CD4-positive, CD25-positive, alpha-beta regulatory T cell (primary cell): Measurements from ENCODE around the gene HPSE2. TPM values are rescaled to one million over a fixed set of nuclear protein-coding genes. Genes with fewer than 3 reads are reported as not detected.

ENCODE experiments used
- ATAC-seq, 2 donors: fragments of 150-1000 bp; cut with Tn5 transposase; one replicate each; pipeline ENCODE4 v1.10.0; 2021; ENCODE audit warnings: low read depth in 2 of 2, moderate number of reproducible peaks in 2 of 2, moderate library complexity in 1 of 2
- DNase-seq, 3 donors: peaks; one replicate each; pipeline versions ENCODE4 v3.0.0 to v3.0.0-alpha.2; 2012 to 2022; ENCODE audit warnings: mixed read lengths in 1 of 3
- H3K27ac ChIP-seq: one replicate; pipeline ENCODE4 v1.7.0; 2013; ENCODE audit warnings: mild to moderate bottlenecking, low read length; ENCODE audit not compliant: insufficient read depth, poor library complexity, severe bottlenecking
- H3K27me3 ChIP-seq: one replicate; pipeline ENCODE4 v1.7.0; 2013; ENCODE audit warnings: low read length; ENCODE audit not compliant: control insufficient read depth, insufficient read depth
- H3K36me3 ChIP-seq: one replicate; pipeline ENCODE4 v1.7.0; 2013; ENCODE audit warnings: mild to moderate bottlenecking, low read length, moderate library complexity; ENCODE audit not compliant: control insufficient read depth, insufficient read depth
- H3K4me1 ChIP-seq: 2 replicates; pipeline ENCODE4 v1.7.0; 2013; ENCODE audit warnings: mild to moderate bottlenecking, low read length; ENCODE audit not compliant: insufficient read depth, control insufficient read depth, poor library complexity, severe bottlenecking
- H3K4me3 ChIP-seq: one replicate; pipeline ENCODE4 v1.7.0; 2013; ENCODE audit warnings: low read depth, mild to moderate bottlenecking, low read length, moderate library complexity
- H3K9me3 ChIP-seq, 2 experiments: 1 replicate in 1 of 2; 2 replicates in 1 of 2; pipeline ENCODE4 v1.7.0; 2013; ENCODE audit warnings: low read length in 2 of 2, mild to moderate bottlenecking in 1 of 2, moderate library complexity in 1 of 2; ENCODE audit not compliant: control insufficient read depth in 2 of 2
- H3K27ac Mint-ChIP-seq, 3 donors: one replicate each; pipeline ENCODE4 v1.8.0; 2020 to 2022; ENCODE audit warnings: mild to moderate bottlenecking in 3 of 3, mixed read lengths in 3 of 3, moderate library complexity in 2 of 3
- H3K27me3 Mint-ChIP-seq: one replicate; pipeline ENCODE4 v1.8.0; 2022; ENCODE audit warnings: mild to moderate bottlenecking, mixed read lengths
- H3K36me3 Mint-ChIP-seq: one replicate; pipeline ENCODE4 v1.8.0; 2020; ENCODE audit warnings: mixed read lengths
- H3K4me1 Mint-ChIP-seq, 4 donors: one replicate each; pipeline ENCODE4 v1.8.0; 2020 to 2022; ENCODE audit warnings: mixed read lengths in 4 of 4, mild to moderate bottlenecking in 1 of 4
- H3K4me3 Mint-ChIP-seq, 4 donors: one replicate each; pipeline ENCODE4 v1.8.0; 2020 to 2022; ENCODE audit warnings: mild to moderate bottlenecking in 4 of 4, mixed read lengths in 4 of 4, moderate library complexity in 3 of 4
- H3K9me3 Mint-ChIP-seq, 7 donors: one replicate each; pipeline ENCODE4 v1.8.0; 2020 to 2022; ENCODE audit warnings: mixed read lengths in 7 of 7, mild to moderate bottlenecking in 3 of 7, moderate library complexity in 2 of 7
- polyA plus RNA-seq, 4 donors: library from polyadenylated mRNA; unstranded; fragments of 300-500 nt; fragmentation: Illumina TruSeq; gene quantifications; one replicate each; pipeline ENCODE4 v1.2.3, GENCODE V29; 2021
- total RNA-seq: library from RNA; stranded (reverse); gene quantifications from one replicate; pipeline ENCODE4 v1.2.3, GENCODE V29; 2022

The HPSE2 gene
- total and polyA plus RNA-seq, 5 donors from 2014 or later = 0.07 to 0.31 TPM; not detected in 3

- no peak overlapping the region for H3K27ac ChIP-seq
- no peak for ATAC-seq
- H3K4me1 ChIP-seq = no peaks in the 10 kb centered on the region
- no peaks in the 10 kb centered on the region for H3K4me1 Mint-ChIP-seq
- H3K9me3 ChIP-seq = no peaks in the 10 kb centered on the region
- H3K27me3 ChIP-seq = peaks cover 3% of the 10 kb centered on the region
- H3K27ac Mint-ChIP-seq = no peak overlapping the region
- H3K36me3 Mint-ChIP-seq = no peaks in the 10 kb centered on the region
- H3K4me3 Mint-ChIP-seq = no peak overlapping the region
- H3K27me3 Mint-ChIP-seq = peaks cover 4% of the 10 kb centered on the region
- DNase-seq = no peak
- H3K4me3 ChIP-seq = no peak overlapping the region
- H3K9me3 Mint-ChIP-seq = peaks cover 0 to 1% (median 0%) of the 10 kb centered on the region in 7 donors
- no peaks in the 10 kb centered on the region for H3K36me3 ChIP-seq
These were observed 593.4 kb downstream of the HPSE2 start for GRCh38 chr10:98642281-98642680.

- no peaks in the 10 kb centered on the region for H3K36me3 Mint-ChIP-seq
- no peaks in the 10 kb centered on the region for H3K4me1 ChIP-seq
- no peak overlapping the region for H3K27ac ChIP-seq
- no peak overlapping the region for H3K4me3 Mint-ChIP-seq
- H3K27me3 Mint-ChIP-seq = peaks cover 4% of the 10 kb centered on the region
- no peak overlapping the region for H3K27ac Mint-ChIP-seq
- no peaks in the 10 kb centered on the region for H3K36me3 ChIP-seq
- peaks cover 0 to 4% (median 0%) of the 10 kb centered on the region in 7 donors for H3K9me3 Mint-ChIP-seq
- no peaks in the 10 kb centered on the region for H3K9me3 ChIP-seq
- H3K4me1 Mint-ChIP-seq = no peaks in the 10 kb centered on the region
- DNase-seq (no peak), ATAC-seq (no peak)
- H3K27me3 ChIP-seq = peaks cover 3% of the 10 kb centered on the region
- H3K4me3 ChIP-seq = no peak overlapping the region
These were observed 596.7 kb downstream of the HPSE2 start for GRCh38 chr10:98638920-98639319.

DNA sequence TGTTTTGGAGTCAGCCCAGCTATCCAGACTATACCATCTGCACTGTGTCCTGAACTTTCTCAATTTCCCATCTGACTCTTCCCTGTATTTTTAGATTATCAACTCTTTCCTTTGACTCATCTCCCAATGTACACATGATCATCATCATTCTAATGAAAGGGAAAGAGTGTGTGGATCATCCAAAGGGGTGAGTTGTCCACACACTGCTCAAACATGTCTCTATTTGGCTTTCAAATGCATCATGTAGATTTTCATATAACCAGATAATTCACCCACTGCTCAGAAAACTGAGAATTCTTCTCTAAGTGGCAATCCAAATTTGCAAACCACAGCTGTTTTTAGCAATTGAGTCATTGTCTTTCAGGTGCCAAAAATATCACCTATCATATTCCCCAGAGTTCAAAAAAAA lies 598.7 kb downstream of the HPSE2 start:
- no peaks in the 10 kb centered on the region for H3K4me1 ChIP-seq
- Mint-ChIP-seq H3K36me3 (no peaks in the 10 kb centered on the region), H3K9me3 (peaks cover 0 to 4% (median 0%) of the 10 kb centered on the region in 7 donors), H3K27me3 (peaks cover 4% of the 10 kb centered on the region), H3K4me3 (no peak overlapping the region), H3K4me1 (no peaks in the 10 kb centered on the region), H3K27ac (no peak overlapping the region)
- DNase-seq = no peak
- H3K27me3 ChIP-seq = peaks cover 3% of the 10 kb centered on the region
- no peak for ATAC-seq
- H3K9me3 ChIP-seq = no peaks in the 10 kb centered on the region
- H3K27ac ChIP-seq = no peak overlapping the region
- no peak overlapping the region for H3K4me3 ChIP-seq
- H3K36me3 ChIP-seq = no peaks in the 10 kb centered on the region

GRCh38 chr10:98632456-98633150 lies 603.0 kb downstream of the HPSE2 start:
- Mint-ChIP-seq H3K9me3 (peaks cover 0 to 6% (median 1%) of the 10 kb centered on the region in 7 donors), H3K4me1 (no peaks in the 10 kb centered on the region)
- no peaks in the 10 kb centered on the region for H3K4me1 ChIP-seq

DNA sequence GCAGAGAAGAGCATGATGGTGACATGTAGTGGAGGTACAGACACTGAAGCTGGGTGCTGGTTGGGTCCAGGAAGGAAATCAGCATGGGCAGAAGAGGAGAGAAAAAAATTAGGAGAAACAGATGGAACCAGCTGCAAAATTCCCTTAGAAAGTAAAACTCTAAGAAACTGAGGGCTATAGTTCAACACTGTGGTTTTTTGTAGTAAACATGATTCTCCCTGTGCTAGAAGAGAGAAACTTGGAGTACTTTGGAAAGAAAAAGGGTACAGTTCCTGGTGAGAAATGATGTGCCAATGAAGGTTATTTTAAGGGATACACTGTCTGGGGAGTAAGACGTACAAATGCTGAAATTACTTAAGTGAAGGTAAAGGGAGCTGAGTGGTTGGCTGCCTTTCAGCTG lies 607.4 kb downstream of the HPSE2 start:
- no peak for DNase-seq
- no peaks in the 10 kb centered on the region for H3K4me1 Mint-ChIP-seq

More at GRCh38 chr10:98632456-98633150, 603.0 kb downstream of the HPSE2 start:
- Histone ChIP-seq H3K27me3 (peaks cover 3% of the 10 kb centered on the region), H3K9me3 (no peaks in the 10 kb centered on the region), H3K36me3 (no peaks in the 10 kb centered on the region), H3K4me3 (no peak overlapping the region), H3K27ac (no peak overlapping the region)
- Mint-ChIP-seq H3K27ac (no peak overlapping the region), H3K27me3 (no peaks in the 10 kb centered on the region), H3K36me3 (no peaks in the 10 kb centered on the region), H3K4me3 (no peak overlapping the region)
- no peak for DNase-seq
- no peak for ATAC-seq

DNA sequence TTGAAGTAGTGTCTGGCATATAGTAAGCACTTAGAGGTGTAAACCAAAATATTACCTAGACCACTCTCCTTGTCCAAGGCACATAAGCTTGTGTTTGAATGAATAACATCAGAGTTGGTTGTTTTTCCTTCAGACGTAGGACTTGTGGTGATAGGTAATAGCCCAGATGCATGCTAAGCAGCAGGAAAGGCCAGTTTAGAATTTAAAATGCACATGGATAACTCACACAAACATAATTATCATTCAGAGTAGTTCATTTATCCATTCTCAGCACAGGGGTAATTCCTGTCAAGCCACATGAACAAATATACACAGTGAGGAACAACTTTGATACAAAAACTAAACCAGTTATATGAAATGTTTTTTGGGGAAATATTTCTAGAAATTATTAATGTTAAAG lies 607.9 kb downstream of the HPSE2 start:
- no peak overlapping the region for H3K27ac Mint-ChIP-seq
- peaks cover 0 to 3% (median 0%) of the 10 kb centered on the region in 7 donors for H3K9me3 Mint-ChIP-seq
- ATAC-seq = no peak
- peaks cover 7% of the 10 kb centered on the region for H3K27me3 Mint-ChIP-seq
- no peaks in the 10 kb centered on the region for H3K36me3 Mint-ChIP-seq
- Histone ChIP-seq H3K27me3 (no peaks in the 10 kb centered on the region), H3K4me1 (no peaks in the 10 kb centered on the region), H3K27ac (no peak overlapping the region), H3K36me3 (no peaks in the 10 kb centered on the region), H3K9me3 (no peaks in the 10 kb centered on the region), H3K4me3 (no peak overlapping the region)
- DNase-seq = no peak
- H3K4me1 Mint-ChIP-seq = no peaks in the 10 kb centered on the region
- H3K4me3 Mint-ChIP-seq = no peak overlapping the region

More for the DNA sequence above, 607.4 kb downstream of the HPSE2 start:
- Histone ChIP-seq H3K4me1 (no peaks in the 10 kb centered on the region), H3K27me3 (no peaks in the 10 kb centered on the region), H3K27ac (no peak overlapping the region), H3K36me3 (no peaks in the 10 kb centered on the region), H3K9me3 (no peaks in the 10 kb centered on the region), H3K4me3 (no peak overlapping the region)
- Mint-ChIP-seq H3K27me3 (peaks cover 4% of the 10 kb centered on the region), H3K36me3 (no peaks in the 10 kb centered on the region), H3K4me3 (no peak overlapping the region), H3K27ac (no peak overlapping the region), H3K9me3 (peaks cover 0 to 3% (median 0%) of the 10 kb centered on the region in 7 donors)
- ATAC-seq = no peak

GRCh38 chr10:98624963-98625362 lies 610.7 kb downstream of the HPSE2 start:
- H3K4me1 Mint-ChIP-seq = no peaks in the 10 kb centered on the region

GRCh38 chr10:98623176-98623575 lies 612.5 kb downstream of the HPSE2 start:
- no peaks in the 10 kb centered on the region for H3K9me3 ChIP-seq
- H3K36me3 ChIP-seq = no peaks in the 10 kb centered on the region
- H3K4me3 ChIP-seq = no peak overlapping the region
- no peaks in the 10 kb centered on the region for H3K4me1 ChIP-seq
- H3K27me3 Mint-ChIP-seq = peaks cover 7% of the 10 kb centered on the region
- peaks cover 0 to 3% (median 0%) of the 10 kb centered on the region in 7 donors for H3K9me3 Mint-ChIP-seq
- no peak overlapping the region for H3K27ac ChIP-seq
- H3K27me3 ChIP-seq = no peaks in the 10 kb centered on the region
- ATAC-seq = no peak
- no peak overlapping the region for H3K27ac Mint-ChIP-seq
- H3K36me3 Mint-ChIP-seq = no peaks in the 10 kb centered on the region
- DNase-seq = no peak
- H3K4me1 Mint-ChIP-seq = no peaks in the 10 kb centered on the region
- H3K4me3 Mint-ChIP-seq = no peak overlapping the region

More at GRCh38 chr10:98624963-98625362, 610.7 kb downstream of the HPSE2 start:
- peaks cover 7% of the 10 kb centered on the region for H3K27me3 Mint-ChIP-seq
- Histone ChIP-seq H3K4me1 (no peaks in the 10 kb centered on the region), H3K27ac (no peak overlapping the region), H3K36me3 (no peaks in the 10 kb centered on the region), H3K27me3 (no peaks in the 10 kb centered on the region), H3K9me3 (no peaks in the 10 kb centered on the region), H3K4me3 (no peak overlapping the region)
- DNase-seq = no peak
- H3K4me3 Mint-ChIP-seq = no peak overlapping the region
- H3K27ac Mint-ChIP-seq = no peak overlapping the region
- H3K9me3 Mint-ChIP-seq = peaks cover 0 to 3% (median 0%) of the 10 kb centered on the region in 7 donors
- ATAC-seq = no peak
- H3K36me3 Mint-ChIP-seq = no peaks in the 10 kb centered on the region
